Sigmoid colon (tissue), 7 donors: Measurements from ENCODE around the gene LILRB4. TPM values are rescaled to one million over a fixed set of nuclear protein-coding genes. Genes with fewer than 3 reads are reported as not detected.
"Not testable (repeated sequence)": the region's sequence is repeated elsewhere in the genome, so short reads cannot be mapped to it uniquely, and the experiment has no call there.

Experiments used
- DNase-seq: peaks from one replicate; pipeline ENCODE4 v3.0.0-alpha.2; 2019
- H3K27ac ChIP-seq, 4 donors: fragments of 200-600 bp; sonication (generic); one replicate each; pipeline ENCODE4 v1.5.1; 2016 to 2019; ENCODE audit warnings: mild to moderate bottlenecking in 1 of 4
- H3K27me3 ChIP-seq, 3 donors: fragments of 200-600 bp; sonication (generic); one replicate each; pipeline ENCODE4 v1.5.1; 2019; ENCODE audit warnings: mild to moderate bottlenecking in 1 of 3
- H3K36me3 ChIP-seq, 4 donors: fragments of 200-600 bp; sonication (generic); one replicate each; pipeline ENCODE4 v1.5.1; 2016 to 2019
- H3K4me1 ChIP-seq, 4 donors: fragments of 200-600 bp; sonication (generic); one replicate each; pipeline ENCODE4 v1.5.1; 2017 to 2019
- H3K4me3 ChIP-seq, 4 donors: fragments of 200-600 bp; sonication (generic); one replicate each; pipeline ENCODE4 v1.5.1; 2017 to 2019; ENCODE audit warnings: mild to moderate bottlenecking in 2 of 4, moderate library complexity in 1 of 4
- H3K9me3 ChIP-seq, 4 donors: fragments of 200-600 bp in 3 of 4; sonication (generic) in 3 of 4; one replicate each; pipeline versions ENCODE4 v1.5.1 to v1.6.1; 2013 to 2019
- CTCF ChIP-seq, 4 experiments: fragments of 450-650 bp in 3 of 4; fragments of 200-600 bp in 1 of 4; IDR thresholded peaks; one replicate each; pipeline ENCODE4 v1.5.1; 2016 to 2019; ENCODE audit warnings: antibody characterized with exemption in 4 of 4, mild to moderate bottlenecking in 3 of 4, moderate library complexity in 2 of 4
- EP300 ChIP-seq, 4 donors: sonication (generic); formaldehyde crosslinking; IDR thresholded peaks; one replicate each; pipeline ENCODE4 v1.6.1; 2017; ENCODE audit warnings: antibody characterized with exemption in 4 of 4
- POLR2A ChIP-seq, 2 donors: fragments of 450-650 bp; IDR thresholded peaks; one replicate each; pipeline ENCODE4 v1.6.1; 2016; ENCODE audit warnings: antibody characterized with exemption in 2 of 2, mild to moderate bottlenecking in 2 of 2, moderate library complexity in 2 of 2
- POLR2AphosphoS5 ChIP-seq, 4 donors: sonication (generic); formaldehyde crosslinking; IDR thresholded peaks; one replicate each; pipeline ENCODE4 v1.6.1; 2017; ENCODE audit warnings: antibody characterized with exemption in 4 of 4
- WGBS, 2 donors: extraction: QIAGEN DNeasy Blood & Tissue Kit; methylation state at CpG; one replicate each; pipeline ENCODE4 v1.1.7; 2013; 5-methylcytosine and 5-hydroxymethylcytosine counted together
- intact Hi-C: fragments of 100-400 bp; cut with DNase I; formaldehyde crosslinking; loops from one replicate; pipeline ENCODE4 v1.15.1; 2023
- polyA plus RNA-seq, 3 donors: library from polyadenylated mRNA; stranded (reverse); fragments of 200-250 nt; gene quantifications; one replicate each; pipeline ENCODE4 v1.2.3, GENCODE V29; 2013
- total RNA-seq, 4 donors: library from RNA; depleted of rRNA; stranded (reverse); fragments of >200 nt; gene quantifications; one replicate each; pipeline ENCODE4 v1.1.0, GENCODE V29; 2016
- donor health status: healthy with polysubstance abuse.
- donor health status: Bipolar disorder and iron deficiency.
- donor health status: healthy.

LILRB4 gene
- total and polyA plus RNA-seq, 7 donors = 1.4 to 23.8 (median 5.7) TPM

- H3K36me3 ChIP-seq = no peaks in the 10 kb centered on the region
- DNase-seq = no peak
- 55 to 57% methylated on average over 6 of the region's 6 CpGs for WGBS, 2 donors
- peaks cover 0 to 6% (median 6%) of the 10 kb centered on the region in 3 donors for H3K27me3 ChIP-seq
- peaks cover 0 to 4% (median 0%) of the 10 kb centered on the region in 4 donors for H3K9me3 ChIP-seq
- intact Hi-C loops = no loop called here
- H3K4me3 ChIP-seq = peak overlapping the region in 1 of 4 donors; percentile 17
- no peak for TF ChIP-seq POLR2AphosphoS5 (IDR thresholded peaks at IDR 0.05)
- no peak for TF ChIP-seq CTCF (IDR thresholded peaks at IDR 0.05)
- no peak for TF ChIP-seq POLR2A (IDR thresholded peaks at IDR 0.05)
- TF ChIP-seq EP300 (IDR thresholded peaks at IDR 0.05) = no peak
- H3K4me1 ChIP-seq = no peaks in the 10 kb centered on the region
- no peak overlapping the region for H3K27ac ChIP-seq
These were observed 32.0 kb upstream of the LILRB4 start for GRCh38 chr19:54630782-54631181.

GRCh38 chr19:54631489-54632337 is 31.1 kb upstream of the LILRB4 start:
- H3K36me3 ChIP-seq, intact Hi-C loops, H3K27me3 ChIP-seq, H3K4me3 ChIP-seq, DNase-seq, H3K27ac ChIP-seq, H3K4me1 ChIP-seq, H3K9me3 ChIP-seq: not testable (repeated sequence)
- WGBS, 2 donors = 77 to 82% methylated on average over 23 of the region's 23 CpGs

GRCh38 chr19:54632517-54632916 is 30.3 kb upstream of the LILRB4 start:
- H3K4me1 ChIP-seq, H3K4me3 ChIP-seq, DNase-seq, H3K27me3 ChIP-seq, H3K27ac ChIP-seq, H3K36me3 ChIP-seq, H3K9me3 ChIP-seq, intact Hi-C loops: not testable (repeated sequence)
- 76 to 83% methylated on average over 16 of the region's 16 CpGs for WGBS, 2 donors

GRCh38 chr19:54633401-54633800 is 29.4 kb upstream of the LILRB4 start:
- Histone ChIP-seq H3K9me3 (no peaks in the 10 kb centered on the region), H3K4me1 (no peaks in the 10 kb centered on the region), H3K27me3 (peaks cover 0 to 6% (median 6%) of the 10 kb centered on the region in 3 donors), H3K36me3 (no peaks in the 10 kb centered on the region), H3K4me3 (no peak overlapping the region), H3K27ac (no peak overlapping the region)
- DNase-seq = no peak
- intact Hi-C loops = no loop called here
- 61 to 67% methylated on average over 7 of the region's 7 CpGs for WGBS, 2 donors
- TF ChIP-seq EP300 (IDR thresholded peaks at IDR 0.05) (no peak), POLR2AphosphoS5 (IDR thresholded peaks at IDR 0.05) (no peak), POLR2A (IDR thresholded peaks at IDR 0.05) (no peak), CTCF (IDR thresholded peaks at IDR 0.05) (no peak)

- H3K36me3 ChIP-seq, H3K4me1 ChIP-seq, intact Hi-C loops, DNase-seq, H3K27ac ChIP-seq, H3K27me3 ChIP-seq, H3K4me3 ChIP-seq, H3K9me3 ChIP-seq: not testable (repeated sequence)
- WGBS, 2 donors = 35 to 37% methylated on average over 12 of the region's 12 CpGs
These were observed 26.7 kb upstream of the LILRB4 start for GRCh38 chr19:54636081-54636480.

- Histone ChIP-seq H3K9me3 (no peaks in the 10 kb centered on the region), H3K27ac (no peak overlapping the region), H3K36me3 (no peaks in the 10 kb centered on the region), H3K27me3 (peaks cover 0 to 10% (median 0%) of the 10 kb centered on the region in 3 donors), H3K4me1 (no peaks in the 10 kb centered on the region), H3K4me3 (no peak overlapping the region)
- TF ChIP-seq POLR2A (IDR thresholded peaks at IDR 0.05) (no peak), POLR2AphosphoS5 (IDR thresholded peaks at IDR 0.05) (no peak), EP300 (IDR thresholded peaks at IDR 0.05) (no peak), CTCF (IDR thresholded peaks at IDR 0.05) (no peak)
- intact Hi-C loops = no loop called here
- 93 to 94% methylated on average over 18 of the region's 18 CpGs for WGBS, 2 donors
- no peak for DNase-seq
These were observed 24.1 kb upstream of the LILRB4 start for GRCh38 chr19:54638683-54639082.

GRCh38 chr19:54642953-54643352 is 19.8 kb upstream of the LILRB4 start:
- H3K36me3 ChIP-seq, H3K9me3 ChIP-seq, DNase-seq, H3K27ac ChIP-seq, intact Hi-C loops, H3K4me3 ChIP-seq, H3K4me1 ChIP-seq, H3K27me3 ChIP-seq: not testable (repeated sequence)
- 27 to 73% methylated on average over 5 of the region's 5 CpGs for WGBS, 2 donors

GRCh38 chr19:54643583-54643982 is 19.2 kb upstream of the LILRB4 start:
- H3K4me1 ChIP-seq, H3K27me3 ChIP-seq, H3K27ac ChIP-seq, DNase-seq, H3K9me3 ChIP-seq, intact Hi-C loops, H3K4me3 ChIP-seq, H3K36me3 ChIP-seq: not testable (repeated sequence)
- 48 to 73% methylated on average over 4 to 6 of the region's 6 CpGs for WGBS, 2 donors
